T-helper 1 cell treated with Interleukin-12 subunit alpha and Interleukin-12 subunit beta and Interleukin-4 antibody, amounts not matched to agents 30 ng/mL and 1 ng/mL, for 36 hours (primary cell): Measurements from ENCODE around the gene QSOX1. TPM values are rescaled to one million over a fixed set of nuclear protein-coding genes. Genes with fewer than 3 reads are reported as not detected.

ENCODE experiments used
- intact Hi-C: fragments of 100-400 bp; cut with micrococcal nuclease; formaldehyde crosslinking; loops from one replicate; pipeline ENCODE4 v1.15.1; 2024
- total RNA-seq: library from RNA; stranded (reverse); gene quantifications from 2 replicates; pipeline ENCODE4 v1.2.3, GENCODE V29; 2022

QSOX1 gene
- total RNA-seq, 1 donor from 2014 or later = 40.5 TPM

DNA sequence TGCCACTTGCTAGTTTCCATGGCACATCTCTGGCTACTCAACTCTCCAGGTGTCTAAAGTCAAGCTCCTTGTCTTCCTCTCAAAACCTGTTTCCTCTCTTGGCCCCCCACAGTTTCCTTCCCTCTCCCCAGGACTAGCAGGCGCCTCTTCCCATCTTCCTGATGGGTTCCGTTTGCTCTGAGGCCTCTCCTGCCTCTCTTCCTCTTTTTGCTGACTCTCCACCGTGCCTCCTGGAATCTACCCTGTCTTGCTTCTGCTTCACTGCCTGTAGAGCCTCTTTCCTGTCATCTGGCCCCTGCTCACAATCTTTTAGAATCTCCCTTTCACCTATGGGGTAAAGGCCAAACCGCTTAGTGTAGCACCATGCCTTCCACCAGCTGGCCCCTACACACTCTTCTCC, 53.6 kb downstream of the QSOX1 start:
- intact Hi-C loops = no loop called here

GRCh38 chr1:180210008-180210620, 55.4 kb downstream of the QSOX1 start:
- intact Hi-C loops = no loop called here

DNA sequence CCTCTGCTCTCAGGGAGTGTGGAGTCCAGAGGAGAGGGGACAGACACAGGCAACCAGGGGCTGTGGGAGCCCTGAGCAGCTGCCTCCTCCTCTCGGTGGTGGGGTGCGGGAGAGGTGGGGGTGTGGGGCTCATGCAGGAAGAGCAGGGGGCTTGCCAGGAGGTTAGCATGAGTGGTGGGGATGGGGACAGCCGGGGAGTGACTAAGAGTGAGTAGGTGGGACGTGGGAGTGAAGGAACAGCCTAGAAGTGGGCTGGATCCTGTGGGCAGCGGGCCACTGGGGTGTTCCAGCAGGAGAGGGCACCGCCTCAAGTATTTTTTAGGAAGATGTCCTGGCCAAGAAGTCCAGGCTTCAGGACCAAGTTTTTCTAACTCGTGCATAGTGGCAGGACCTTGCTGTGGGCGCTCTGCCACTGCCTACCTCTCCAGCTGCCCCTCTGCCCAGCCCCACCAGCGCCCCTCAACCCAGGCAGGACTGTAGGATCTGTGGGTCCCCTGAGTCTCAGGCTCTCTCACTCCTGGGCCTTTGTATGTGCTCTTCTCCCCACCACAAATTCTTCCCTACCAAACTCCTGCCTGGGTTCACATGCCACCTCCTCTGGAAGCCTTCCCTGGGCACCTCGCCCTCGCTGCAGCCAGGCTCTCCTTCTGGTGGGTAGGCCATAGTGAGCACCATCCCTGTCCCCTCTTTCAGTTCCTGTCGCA, 56.6 kb downstream of the QSOX1 start:
- intact Hi-C loops = no loop called here

DNA sequence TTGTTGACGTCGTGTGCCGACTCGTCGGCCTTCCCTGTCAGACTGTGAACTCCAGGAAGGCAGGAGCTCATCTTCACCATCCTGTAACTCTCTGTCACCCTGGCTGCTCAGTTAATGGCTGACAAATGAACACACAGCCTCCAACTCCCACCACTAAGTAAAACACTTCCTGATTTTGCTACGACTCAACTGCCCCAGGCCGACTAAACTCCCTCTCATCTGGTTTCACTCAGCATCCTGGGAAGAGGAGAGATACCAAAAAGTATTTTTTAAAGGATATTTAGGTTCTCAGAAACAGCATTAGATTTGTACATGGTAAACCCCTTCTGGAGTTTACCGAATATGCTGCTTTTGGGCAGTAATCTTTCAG, 57.2 kb downstream of the QSOX1 start:
- intact Hi-C loops = loop anchor here (2.0 kb wide), 1 partner anchor 17 kb away; no protein-coding TSS in a partner anchor

GRCh38 chr1:180213401-180214170, 58.9 kb downstream of the QSOX1 start:
- intact Hi-C loops = loop anchor here (1.0 to 2.0 kb wide), 2 partner anchors 15 to 34 kb away; no protein-coding TSS in a partner anchor

DNA sequence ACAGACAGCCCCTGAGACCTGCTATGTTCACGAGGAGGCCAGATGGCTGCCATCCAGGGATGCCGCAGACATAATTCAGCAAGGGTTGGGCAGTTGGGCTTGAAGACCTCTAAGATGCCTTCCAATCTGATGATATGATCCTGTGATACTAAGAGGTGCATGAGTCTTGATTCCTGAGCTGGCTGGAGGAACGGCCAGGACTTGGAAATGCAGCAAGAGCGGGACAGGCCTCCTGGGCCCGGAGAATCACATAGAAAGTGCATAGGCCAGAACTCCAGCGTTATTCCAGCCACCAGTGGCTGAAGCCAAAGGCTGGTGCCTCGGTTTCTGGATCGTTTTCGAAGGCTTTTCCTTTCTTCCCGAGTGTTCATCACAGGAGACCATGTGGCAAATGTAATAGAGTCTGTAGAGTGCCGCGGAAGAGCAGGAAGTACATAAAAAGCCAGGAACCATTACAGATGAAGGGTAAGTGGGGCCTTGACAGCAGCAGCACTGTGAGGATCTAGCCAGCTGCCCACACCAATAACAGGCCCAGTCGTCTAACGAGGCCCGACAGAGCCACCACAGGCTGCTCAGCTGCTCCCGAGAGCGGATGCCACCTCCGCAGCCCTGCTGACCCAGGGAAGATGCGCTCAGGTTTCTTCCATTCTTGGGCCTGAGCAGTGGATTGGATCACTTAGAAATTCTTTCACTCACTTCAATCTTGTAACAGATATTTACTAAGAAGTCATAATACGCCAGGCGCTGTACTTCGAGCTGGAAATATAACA, 61.4 kb downstream of the QSOX1 start:
- intact Hi-C loops = no loop called here

- intact Hi-C loops = no loop called here
These were observed 62.3 kb downstream of the QSOX1 start for GRCh38 chr1:180217006-180217405.

DNA sequence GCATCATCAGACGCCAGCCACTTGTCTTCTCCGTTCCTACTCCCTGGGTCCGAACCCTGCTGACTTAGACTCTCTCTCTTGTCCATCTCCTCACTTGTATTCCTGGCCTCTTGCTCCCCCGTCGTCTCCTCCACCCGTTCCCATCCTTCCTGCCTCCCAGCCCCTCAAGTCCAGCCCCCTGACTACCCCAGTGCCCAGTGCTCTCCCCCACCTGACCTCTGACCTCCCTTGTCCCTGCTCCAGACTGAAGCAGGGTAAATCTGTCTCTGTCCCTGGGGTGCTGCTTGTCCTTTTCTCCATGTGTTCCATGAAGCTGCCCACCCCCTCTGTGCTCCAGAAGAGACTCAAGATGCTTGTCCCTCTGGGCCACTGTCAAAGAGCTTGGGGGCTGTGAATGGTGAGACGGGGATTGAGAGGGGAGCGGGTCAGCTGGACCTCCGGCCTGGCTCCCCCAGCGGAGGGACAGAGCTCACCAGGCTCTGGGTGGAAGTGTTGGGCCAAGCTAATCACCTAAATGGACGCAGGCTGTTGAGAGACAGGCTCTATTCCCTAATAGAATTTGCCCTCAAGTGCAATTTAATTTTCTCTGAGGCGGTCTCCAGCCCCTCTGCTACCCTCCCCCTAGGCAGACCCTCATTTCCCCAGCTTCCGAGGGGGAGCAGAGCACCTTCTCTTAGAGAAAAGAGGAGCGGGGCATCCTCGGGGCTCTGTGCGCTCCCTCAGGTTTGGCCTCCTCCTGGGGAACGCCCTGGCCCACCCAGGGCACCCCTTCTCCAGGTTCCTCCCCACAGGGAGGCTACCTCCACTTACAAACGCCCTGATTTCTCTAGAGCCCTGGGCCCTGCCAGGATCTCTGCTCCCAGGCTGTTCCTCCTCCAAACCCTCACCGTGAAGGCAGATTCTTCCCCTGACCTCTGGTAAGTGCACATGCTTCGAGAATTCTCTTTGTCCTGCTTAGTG, 64.4 kb downstream of the QSOX1 start:
- intact Hi-C loops = no loop called here

DNA sequence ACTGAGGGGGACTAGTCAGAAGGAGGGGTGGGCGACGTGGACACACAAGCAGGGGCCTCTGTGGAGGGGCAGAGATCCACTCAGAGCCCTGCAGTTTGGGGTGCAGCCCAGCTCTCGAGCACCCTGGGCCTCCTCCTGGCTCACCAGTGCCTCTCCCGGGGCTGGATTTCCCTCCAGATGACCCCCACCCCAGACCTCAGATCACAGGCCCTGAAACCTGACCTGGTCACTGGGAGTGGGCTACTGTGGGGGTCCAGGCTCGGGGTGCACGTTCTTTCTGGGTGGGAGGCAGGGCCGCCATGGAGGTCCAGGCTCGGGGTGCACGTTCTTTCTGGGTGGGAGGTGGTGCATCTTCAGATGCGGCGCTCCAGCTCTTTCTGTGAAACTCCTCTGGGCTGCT, 65.1 kb downstream of the QSOX1 start:
- intact Hi-C loops = no loop called here

GRCh38 chr1:180221462-180221861, 66.8 kb downstream of the QSOX1 start:
- intact Hi-C loops = no loop called here

GRCh38 chr1:180224902-180225301, 70.2 kb downstream of the QSOX1 start:
- intact Hi-C loops = no loop called here

DNA sequence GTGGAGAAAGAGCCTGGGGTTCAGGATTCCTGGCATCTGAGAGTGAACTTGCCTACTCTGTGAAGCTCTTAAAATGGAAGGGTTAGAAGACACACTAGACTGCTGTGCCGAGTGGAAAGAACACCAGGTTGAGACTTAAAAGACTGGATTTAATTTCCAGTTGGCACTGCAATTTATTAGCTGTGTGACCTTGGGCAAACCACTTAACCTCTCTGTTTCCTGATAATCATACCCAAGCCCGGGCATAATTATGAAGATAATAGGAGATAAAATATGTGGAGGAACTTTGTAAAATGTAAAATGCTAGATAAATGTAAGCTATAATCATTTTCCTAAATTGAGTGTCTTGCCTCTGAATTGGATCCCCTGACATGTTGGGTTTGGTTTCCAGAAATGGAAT, 70.7 kb downstream of the QSOX1 start:
- intact Hi-C loops = no loop called here

DNA sequence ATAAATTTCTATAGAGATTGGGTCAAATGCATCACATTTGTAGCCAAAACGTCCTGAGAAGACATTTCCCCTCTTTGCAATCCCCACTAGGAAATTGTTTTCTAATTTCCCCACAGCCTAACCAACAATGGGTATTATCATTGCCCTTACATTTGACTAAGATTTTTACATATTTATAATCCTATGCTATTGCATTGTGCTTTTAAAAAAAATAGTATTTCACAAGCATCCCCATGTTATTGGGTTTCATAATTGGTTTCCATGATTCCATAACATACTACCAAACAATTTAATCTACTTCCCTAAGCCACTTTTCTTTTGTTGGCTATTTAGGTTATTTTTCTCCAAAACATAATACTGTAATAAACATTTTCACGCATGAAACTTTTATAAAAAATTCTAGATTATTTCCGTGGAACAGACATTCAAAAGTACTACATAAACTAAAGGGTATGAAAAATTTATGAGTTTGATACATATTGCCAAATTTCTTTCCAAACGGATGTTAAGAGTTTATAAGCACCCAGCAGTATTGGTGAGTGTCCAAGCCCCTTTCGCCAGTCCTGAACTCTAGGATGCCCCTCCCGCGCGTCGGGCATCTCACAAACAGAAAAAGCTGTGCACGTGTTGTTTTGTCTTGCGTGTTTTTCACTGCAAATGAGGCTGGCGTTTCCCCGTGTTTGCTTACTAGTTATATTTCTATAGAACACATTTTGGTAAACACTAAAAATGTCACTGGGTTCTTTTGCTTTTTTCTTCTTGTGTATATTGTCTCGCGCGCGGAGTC, 73.4 kb downstream of the QSOX1 start:
- intact Hi-C loops = loop anchor here (1.0 to 2.0 kb wide), 2 partner anchors 9 to 15 kb away; no protein-coding TSS in a partner anchor

GRCh38 chr1:180228648-180229482, 74.2 kb downstream of the QSOX1 start:
- intact Hi-C loops = loop anchor here (1.0 to 2.0 kb wide), 2 partner anchors 8 to 16 kb away; no protein-coding TSS in a partner anchor

DNA sequence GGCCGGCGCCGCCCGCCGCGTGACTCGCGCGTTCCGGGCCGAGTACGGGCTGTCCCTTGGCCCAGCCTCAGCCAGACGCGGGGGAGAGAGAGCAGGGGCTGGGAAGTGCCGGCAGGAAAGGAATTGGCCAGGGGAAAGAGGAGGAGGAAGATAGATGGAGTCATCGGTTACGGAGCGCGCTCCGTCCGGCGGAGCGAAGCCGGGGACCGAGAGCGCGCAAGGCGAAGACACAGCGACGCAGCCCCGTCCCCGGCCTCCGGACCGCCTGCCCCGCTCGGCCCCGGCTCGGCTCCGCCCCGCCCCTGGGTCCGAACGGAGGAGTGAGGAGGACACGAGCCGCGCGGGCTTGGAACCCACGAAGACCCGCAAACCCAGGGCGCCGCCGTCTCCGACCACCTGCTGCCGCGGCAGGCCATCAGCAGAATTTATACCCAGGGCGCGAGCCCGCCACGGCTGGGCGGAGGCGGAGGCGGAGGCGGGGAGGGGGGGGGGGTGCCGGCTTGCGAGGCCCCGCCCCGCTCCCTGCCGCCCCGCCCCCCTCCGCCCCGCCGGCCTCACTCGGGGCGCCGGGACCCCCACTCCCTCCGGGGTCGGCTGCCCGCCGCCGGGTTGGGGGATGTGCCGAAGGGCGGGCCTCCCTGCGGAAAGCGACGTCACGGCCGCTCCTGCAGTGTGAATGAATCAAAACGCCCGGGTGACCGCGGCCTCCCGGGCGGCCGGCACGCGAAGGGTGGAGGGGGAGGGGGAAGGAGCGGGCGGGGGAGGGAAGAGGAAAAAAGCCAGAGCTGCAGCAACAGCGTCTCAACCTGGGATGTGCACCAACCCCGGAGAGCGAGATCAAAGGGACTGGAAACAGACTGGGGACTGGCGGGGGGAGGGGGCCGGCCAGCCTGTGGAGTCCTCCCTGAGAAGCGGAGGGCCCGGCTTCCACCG, 75.1 kb downstream of the QSOX1 start, which contains the start of gene LHX4:
LHX4 (plus strand) TSS at position 782 of the 933 bp plus-strand sequence. CDS start 266 bp downstream, outside the sequence.
- intact Hi-C loops = loop anchor here (2.0 to 10.0 kb wide), 4 partner anchors 17 to 1255 kb away; partner anchors contain the start of genes CACNA1E and CEP350

DNA sequence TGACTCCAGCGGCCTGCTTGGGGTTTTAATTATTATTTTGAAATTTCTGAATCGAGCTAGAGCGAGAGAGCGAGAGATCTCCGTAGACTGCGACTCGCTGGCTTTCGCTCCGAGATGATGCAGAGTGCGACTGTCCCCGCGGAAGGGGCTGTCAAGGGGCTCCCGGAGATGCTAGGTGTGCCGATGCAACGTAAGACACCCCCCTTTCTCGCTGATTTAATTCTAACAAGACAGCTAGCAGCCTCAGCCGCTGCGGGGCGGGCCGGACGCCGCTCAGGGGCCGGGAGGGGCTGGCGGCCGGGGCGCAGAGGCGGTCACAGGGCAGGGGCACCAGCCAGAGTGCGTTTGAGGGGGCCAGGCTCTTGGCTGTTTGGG, 75.7 kb downstream of the QSOX1 start:
- intact Hi-C loops = loop anchor here (5.0 to 10.0 kb wide), 3 partner anchors 278 to 1254 kb away; partner anchors contain the start of genes CACNA1E and CEP350
